Muscle of back (tissue), 13 donors: ENCODE results near the gene GALNT14. TPM values are rescaled to one million over a fixed set of nuclear protein-coding genes. Genes with fewer than 3 reads are reported as not detected.
"Not testable (repeated sequence)": the region's sequence is repeated elsewhere in the genome, so short reads cannot be mapped to it uniquely, and the experiment has no call there.

Experiments used
- DNase-seq, 3 donors: peaks; one replicate each; pipeline versions ENCODE4 v3.0.0 to v3.0.0-alpha.2; 2013
- long read RNA-seq, 9 donors: transcript quantifications; one replicate each; lab custom pipeline, GENCODE V29; 2026
- polyA plus RNA-seq, 10 donors: library from polyadenylated mRNA; unstranded; fragments of 120-200 nt; gene quantifications; one replicate each; pipeline ENCODE4 v1.2.1, GENCODE V29; 2013; ENCODE audit not compliant: insufficient read length in 10 of 10

Gene GALNT14, protein sequence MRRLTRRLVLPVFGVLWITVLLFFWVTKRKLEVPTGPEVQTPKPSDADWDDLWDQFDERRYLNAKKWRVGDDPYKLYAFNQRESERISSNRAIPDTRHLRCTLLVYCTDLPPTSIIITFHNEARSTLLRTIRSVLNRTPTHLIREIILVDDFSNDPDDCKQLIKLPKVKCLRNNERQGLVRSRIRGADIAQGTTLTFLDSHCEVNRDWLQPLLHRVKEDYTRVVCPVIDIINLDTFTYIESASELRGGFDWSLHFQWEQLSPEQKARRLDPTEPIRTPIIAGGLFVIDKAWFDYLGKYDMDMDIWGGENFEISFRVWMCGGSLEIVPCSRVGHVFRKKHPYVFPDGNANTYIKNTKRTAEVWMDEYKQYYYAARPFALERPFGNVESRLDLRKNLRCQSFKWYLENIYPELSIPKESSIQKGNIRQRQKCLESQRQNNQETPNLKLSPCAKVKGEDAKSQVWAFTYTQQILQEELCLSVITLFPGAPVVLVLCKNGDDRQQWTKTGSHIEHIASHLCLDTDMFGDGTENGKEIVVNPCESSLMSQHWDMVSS
- 1 to 10 TPM; 1.8 to 6.0 (median 2.9) TPM for polyA plus RNA-seq
- long read RNA-seq, donor 1, result 0 reads
- long read RNA-seq, donor 2, result 0 reads
- long read RNA-seq, donor 3, result 0 reads
- long read RNA-seq, donor 4, result 0 reads
- long read RNA-seq, donor 5, result 0 reads
- long read RNA-seq, donor 6, result 0 reads
- long read RNA-seq, donor 7, result 0 reads
- long read RNA-seq, donor 8, result 0 reads
- long read RNA-seq, donor 9, result 0 reads

- peak in 2 of 3 donors; percentile 37 to 69 for DNase-seq
Observed at GRCh38 chr2:31138037-31138962, at the start of gene GALNT14. GALNT14 (minus strand) TSS chr2:31138440; CDS start chr2:31138086, 354 bp downstream.

DNA sequence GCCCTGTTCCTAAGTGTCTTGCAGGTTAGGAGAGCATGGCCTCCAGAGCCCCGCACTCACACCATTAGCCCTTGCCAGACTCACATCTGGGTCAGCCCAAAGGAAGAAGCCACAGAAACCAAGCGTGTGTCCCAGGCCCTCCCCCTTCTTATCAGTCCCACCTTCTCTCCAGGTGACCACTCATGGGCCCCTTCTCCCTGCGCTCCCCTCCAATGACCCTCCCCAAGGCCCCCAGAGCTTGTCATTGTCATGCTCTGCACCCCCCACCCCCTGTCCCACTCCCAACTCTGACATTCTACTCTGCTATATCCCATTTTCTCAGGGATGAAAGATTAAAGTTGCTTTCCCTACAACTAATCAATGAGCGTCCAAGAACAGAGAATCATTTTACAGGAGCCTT, 48.9 kb upstream of the GALNT14 start:
- DNase-seq, result no peak

- DNase-seq, result not testable (repeated sequence)
Observed at GRCh38 chr2:31183973-31184372, 45.7 kb upstream of the GALNT14 start.

DNA sequence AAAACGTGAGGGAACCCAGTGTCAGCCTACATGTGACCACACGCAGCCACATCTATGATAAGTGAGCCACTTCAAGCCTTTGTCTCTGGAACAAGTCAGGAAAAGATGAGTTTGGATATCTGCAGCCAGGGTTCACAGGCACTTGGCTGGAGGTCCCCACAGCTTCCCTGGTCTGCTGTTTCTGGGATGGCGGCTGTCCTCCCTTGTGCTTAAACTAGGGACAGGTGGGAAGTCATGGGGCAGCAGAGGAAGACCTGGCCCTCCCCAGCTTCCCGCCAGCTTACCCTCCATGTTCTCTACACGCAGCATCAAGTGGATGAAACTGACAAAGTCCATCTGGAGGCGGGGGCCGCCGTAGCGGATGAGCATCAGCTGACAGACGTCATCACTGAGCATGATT, 38.5 kb upstream of the GALNT14 start:
- no peak for DNase-seq

- no peak for DNase-seq
Observed at GRCh38 chr2:31171142-31171541, 32.9 kb upstream of the GALNT14 start.

DNA sequence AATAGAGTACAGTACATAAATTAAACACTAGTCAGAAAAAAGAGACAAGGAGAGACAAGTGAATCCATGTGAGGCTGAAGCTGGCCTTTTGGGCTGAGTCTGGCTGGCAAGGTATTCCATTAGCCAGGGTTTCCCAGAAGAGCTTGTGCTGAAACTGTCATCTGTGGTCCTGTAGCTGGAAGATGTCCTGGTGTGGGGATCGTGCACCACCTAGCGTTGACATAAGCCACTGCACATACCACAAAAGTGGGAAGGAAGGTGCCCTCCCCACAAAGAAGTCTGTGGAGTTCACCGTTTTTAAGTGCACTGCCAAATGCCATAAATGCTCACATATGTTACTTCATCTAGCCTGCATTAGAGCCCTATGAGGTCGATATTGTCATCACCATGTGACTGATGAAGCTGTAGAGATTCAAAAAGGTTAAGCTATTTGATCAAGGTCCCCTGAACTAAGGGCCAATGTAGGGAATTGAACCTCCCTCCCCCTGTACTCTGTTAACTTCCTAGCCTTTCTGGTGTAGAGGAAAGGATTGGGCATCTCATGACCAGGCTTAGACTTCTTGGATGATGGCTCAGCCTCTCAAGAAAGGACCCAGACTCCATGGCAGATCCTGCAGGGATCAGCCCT, 31.9 kb upstream of the GALNT14 start:
- peak; percentile 37 to 71 (median 57) for DNase-seq

DNA sequence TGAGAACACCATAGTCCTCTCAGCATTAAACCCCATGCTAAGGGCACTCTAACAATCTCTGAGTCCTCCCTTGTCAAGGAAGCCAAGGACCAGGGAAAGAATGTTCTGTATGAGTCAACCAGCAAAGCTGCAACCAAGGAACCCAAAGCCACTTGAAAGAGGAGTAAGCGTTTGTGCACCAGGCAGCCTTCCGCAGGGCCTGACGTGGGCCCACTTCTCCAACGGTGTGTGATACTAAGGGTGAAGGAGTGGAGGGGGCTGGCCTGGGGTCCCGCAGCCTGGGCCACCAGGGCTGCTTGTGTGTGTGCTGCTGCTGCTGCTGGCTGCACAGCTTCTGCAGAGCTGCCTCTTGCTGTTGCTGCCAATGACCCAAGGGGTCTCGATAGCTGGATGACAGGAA, 30.1 kb upstream of the GALNT14 start:
- no peak for DNase-seq

DNA sequence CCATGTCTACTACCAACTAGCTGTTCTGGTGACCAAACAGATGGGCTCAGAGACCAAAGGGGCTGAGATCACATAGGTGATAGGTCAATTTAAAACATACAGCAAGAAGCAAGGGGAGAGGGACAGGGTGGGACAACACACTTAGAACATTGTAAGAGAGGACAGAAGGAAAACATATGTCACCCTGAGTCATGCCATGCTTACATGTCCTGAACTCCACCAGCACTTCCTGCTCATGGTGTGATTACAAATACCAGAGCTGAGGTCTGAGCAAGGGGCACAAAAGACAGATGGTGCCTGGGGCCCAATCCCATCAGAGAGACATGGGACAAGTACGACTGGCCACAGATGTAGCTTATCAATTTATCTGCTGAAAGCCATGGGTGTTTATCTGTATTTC, 28.7 kb upstream of the GALNT14 start:
- DNase-seq, result no peak

DNA sequence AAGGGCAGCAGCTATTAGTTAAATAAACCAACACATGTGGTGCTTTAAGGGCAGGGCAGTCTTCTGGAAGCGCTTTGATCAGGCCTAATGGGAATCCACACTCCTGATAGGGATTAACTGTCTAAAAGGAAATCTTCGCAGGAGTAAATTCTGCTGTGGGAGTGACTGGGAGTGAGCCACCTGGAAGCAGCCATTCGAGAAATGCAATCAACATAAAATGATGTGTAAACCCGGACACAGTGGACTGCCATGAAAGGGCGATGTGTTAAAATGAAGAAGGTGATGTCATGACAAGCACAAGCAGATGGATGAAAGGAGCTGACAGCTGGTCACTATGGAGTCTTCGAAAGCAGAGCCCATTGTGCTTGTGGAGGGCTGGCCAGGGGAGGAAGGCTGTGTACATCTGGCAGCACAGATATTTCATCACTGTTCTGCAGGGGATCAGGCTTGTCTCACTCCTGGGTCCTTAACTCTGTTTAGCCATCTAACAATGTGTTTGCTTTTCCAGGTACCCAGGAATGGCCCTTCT, 24.8 kb upstream of the GALNT14 start:
- no peak for DNase-seq

- DNase-seq, result no peak
Observed at GRCh38 chr2:31161637-31162036, 23.4 kb upstream of the GALNT14 start.

DNA sequence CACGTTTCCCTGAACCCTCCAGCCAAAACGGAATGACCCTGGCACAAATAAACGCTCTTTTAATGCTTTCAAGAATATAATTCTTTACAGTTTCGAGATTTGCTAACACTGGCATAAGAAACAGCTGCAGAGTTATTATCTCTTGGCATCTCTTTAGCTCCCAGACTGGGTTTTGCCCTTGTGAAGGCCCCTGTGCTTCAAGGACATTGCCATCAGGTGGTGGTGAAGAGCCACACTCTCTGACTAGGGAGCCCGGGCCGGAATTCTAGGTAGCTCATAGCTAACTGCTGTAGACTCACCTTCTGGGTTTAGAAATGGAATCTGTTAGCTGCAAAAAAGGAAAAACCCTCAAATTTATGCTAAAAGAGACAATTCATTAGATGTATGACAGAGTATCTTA, 13.3 kb upstream of the GALNT14 start:
- no peak for DNase-seq

DNA sequence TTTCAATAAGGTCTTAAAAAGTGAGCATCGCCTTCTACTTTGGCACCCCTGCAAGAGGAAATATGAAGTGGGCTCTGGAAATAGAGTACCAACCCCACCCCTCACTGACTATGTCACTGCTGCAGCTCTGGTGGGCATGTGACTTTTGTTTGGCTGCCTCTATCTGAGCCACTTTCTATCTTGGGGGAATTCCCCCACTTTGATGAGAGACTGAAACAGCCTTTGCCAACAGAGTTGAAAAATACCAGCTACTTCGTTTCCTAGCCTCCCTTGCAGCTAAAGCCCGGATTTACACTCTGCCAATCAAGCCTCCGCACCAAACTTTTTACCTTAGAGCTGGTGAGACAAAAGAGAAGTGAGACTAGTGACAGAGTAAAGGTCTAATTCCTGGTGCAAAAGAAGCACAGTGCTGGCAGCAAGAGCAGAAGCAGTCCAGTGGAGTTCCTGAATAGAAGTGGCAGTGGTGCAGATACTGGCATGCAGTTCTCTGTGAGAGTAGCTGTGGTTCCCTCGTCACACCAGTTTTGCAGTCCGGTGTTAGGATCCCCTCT, 12.0 kb upstream of the GALNT14 start:
- DNase-seq, result no peak

DNA sequence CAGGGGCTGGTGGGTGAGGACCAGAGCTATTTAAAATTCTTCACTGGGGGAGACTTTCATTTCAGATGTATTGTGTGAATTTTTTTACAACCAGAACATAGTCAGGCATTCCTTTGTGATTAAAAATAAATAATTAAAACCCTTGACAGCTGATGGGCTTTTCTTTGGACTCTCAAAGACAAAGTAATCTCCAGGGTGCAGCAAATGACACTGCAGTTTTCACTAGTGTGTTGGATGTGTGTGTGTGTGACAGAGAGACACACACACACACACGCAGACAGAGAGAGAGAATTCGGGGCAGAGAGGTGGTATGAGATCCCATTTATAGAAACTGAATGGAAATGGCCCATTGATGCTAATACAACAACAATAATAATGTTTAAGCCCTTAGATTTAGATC, 10.3 kb upstream of the GALNT14 start:
- DNase-seq, result no peak

- no peak for DNase-seq
Observed at GRCh38 chr2:31147645-31148044, 9.4 kb upstream of the GALNT14 start.

- DNase-seq, result no peak
Observed at GRCh38 chr2:31142110-31142509, 3.9 kb upstream of the GALNT14 start.

DNA sequence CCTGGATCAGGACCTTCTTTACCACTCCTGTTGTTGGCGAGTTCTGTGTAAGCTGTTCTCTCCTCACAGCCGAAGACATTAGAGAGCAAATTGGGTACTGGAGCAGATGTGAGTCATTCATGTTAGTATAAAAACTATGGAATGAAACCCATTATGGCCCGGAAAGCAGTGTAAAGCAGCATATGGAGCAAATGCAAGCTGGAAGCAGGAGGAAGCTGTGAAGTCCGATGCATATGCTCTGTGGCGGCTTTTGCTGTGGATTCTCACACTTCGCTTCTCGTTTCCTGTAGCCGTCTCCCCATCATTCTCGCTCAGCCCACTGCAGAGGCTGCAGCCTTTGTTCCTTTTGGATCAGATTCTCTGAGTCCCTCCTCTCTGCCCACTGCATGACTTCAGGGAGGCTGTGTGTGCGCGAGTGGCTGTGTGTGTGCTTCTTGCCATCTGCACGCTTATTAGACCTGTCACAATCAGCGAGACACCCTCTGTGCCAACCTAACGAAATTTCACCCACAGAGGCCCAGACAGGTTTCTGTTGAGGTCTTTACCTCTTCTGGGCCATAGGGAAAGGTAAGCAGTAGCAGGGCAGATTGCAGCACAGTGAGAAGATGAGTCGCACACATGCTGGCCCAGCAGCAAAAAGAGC, 3.3 kb upstream of the GALNT14 start:
- DNase-seq, result no peak

DNA sequence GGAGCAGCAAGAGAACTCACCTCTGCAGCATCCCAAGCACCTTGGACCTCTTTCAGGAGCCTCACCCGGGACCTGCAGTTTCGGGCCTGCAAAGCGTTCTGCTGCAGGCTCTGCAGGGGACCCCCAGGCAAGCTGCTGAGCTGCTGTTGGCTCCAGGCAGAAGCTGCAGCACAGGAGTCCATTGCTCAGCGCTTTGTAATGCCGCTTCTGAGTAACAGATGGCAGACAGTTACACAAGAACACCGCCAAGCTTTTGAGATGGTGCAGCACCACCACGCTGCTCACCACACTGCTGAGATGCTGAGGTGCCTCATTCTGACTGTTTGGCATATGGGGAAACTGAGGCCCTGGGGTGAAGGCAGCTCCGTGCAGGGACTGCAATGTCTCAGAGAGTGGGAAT, 1.9 kb upstream of the GALNT14 start:
- DNase-seq, result no peak

- DNase-seq, result no peak
Observed at GRCh38 chr2:31139671-31140070, 1.4 kb upstream of the GALNT14 start.

- peak in 2 of 3 donors; percentile 10 to 29 for DNase-seq
Observed at GRCh38 chr2:31137211-31138036, 816 bp downstream of the GALNT14 start.
